Loucy (cell line): ENCODE data around the gene IZUMO1R.

Experiments
- H2AFZ ChIP-seq: fragments of 200-600 bp; sonication (generic); 2 replicates; pipeline ENCODE4 v1.6.0; 2016; ENCODE audit warnings: antibody characterized with exemption, mild to moderate bottlenecking, low read length, moderate library complexity
- H3F3A ChIP-seq: fragments of 200-600 bp; 2 replicates; pipeline ENCODE4 v1.6.0; 2016; ENCODE audit warnings: antibody characterized with exemption, low read depth, mild to moderate bottlenecking
- H3K27me3 ChIP-seq: fragments of 200-600 bp; sonication (generic); 2 replicates; pipeline ENCODE4 v1.6.1; 2014; ENCODE audit warnings: low read length, mild to moderate bottlenecking; ENCODE audit not compliant: insufficient read depth, poor library complexity, severe bottlenecking
- H3K36me3 ChIP-seq: fragments of 200-600 bp; sonication (generic); 2 replicates; pipeline ENCODE4 v1.6.1; 2016; ENCODE audit warnings: low read length; ENCODE audit not compliant: insufficient read depth
- H3K4me1 ChIP-seq: fragments of 200-600 bp; sonication (generic); 2 replicates; pipeline ENCODE4 v1.5.1; 2014; ENCODE audit warnings: low read length, mild to moderate bottlenecking; ENCODE audit not compliant: insufficient read depth, poor library complexity, severe bottlenecking
- H3K4me2 ChIP-seq: fragments of 200-600 bp; sonication (generic); 2 replicates; pipeline ENCODE4 v1.6.0; 2014; ENCODE audit warnings: antibody characterized with exemption, low read length, low read depth, mild to moderate bottlenecking; ENCODE audit not compliant: poor library complexity, severe bottlenecking
- H3K4me3 ChIP-seq: fragments of 200-600 bp; sonication (generic); 2 replicates; pipeline ENCODE4 v1.5.1; 2014; ENCODE audit warnings: low read length, mild to moderate bottlenecking, mixed read lengths; ENCODE audit not compliant: poor library complexity, severe bottlenecking
- H3K79me2 ChIP-seq: fragments of 200-600 bp; sonication (generic); 2 replicates; pipeline ENCODE4 v1.6.1; 2014; ENCODE audit warnings: low read length; ENCODE audit not compliant: insufficient read depth
- H3K9ac ChIP-seq: fragments of 200-600 bp; sonication (generic); 2 replicates; pipeline ENCODE4 v1.6.0; 2014; ENCODE audit warnings: mild to moderate bottlenecking, low read depth, low read length, moderate library complexity; ENCODE audit not compliant: poor library complexity, severe bottlenecking
- H3K9me2 ChIP-seq: fragments of 200-600 bp; sonication (generic); replicated peaks from 2 replicates; pipeline ENCODE4 v1.6.1; 2016; ENCODE audit warnings: low read depth, low read length, mixed read lengths
- H3K9me3 ChIP-seq: fragments of 200-600 bp; sonication (generic); 2 replicates; pipeline ENCODE4 v1.6.1; 2014; ENCODE audit warnings: mild to moderate bottlenecking, antibody characterized with exemption, low read length, low read depth; ENCODE audit not compliant: insufficient read depth
- H4K20me1 ChIP-seq: fragments of 200-600 bp; sonication (generic); 2 replicates; pipeline ENCODE4 v1.6.0; 2014; ENCODE audit warnings: antibody characterized with exemption, low read length, mild to moderate bottlenecking; ENCODE audit not compliant: insufficient read depth, poor library complexity, severe bottlenecking
- CTCF ChIP-seq: fragments of 200-600 bp; sonication (generic); conservative IDR thresholded peaks from 2 replicates; pipeline ENCODE4 v1.5.1; 2014; ENCODE audit warnings: mild to moderate bottlenecking, antibody characterized with exemption, low read length
- EZH2phosphoT487 ChIP-seq: fragments of 200-600 bp; IDR thresholded peaks from 2 replicates; pipeline ENCODE4 v1.6.1; 2018; ENCODE audit warnings: antibody characterized with exemption, mild to moderate bottlenecking, moderate library complexity, borderline replicate concordance

Gene IZUMO1R

GRCh38 chr11:94330789-94331188, 26.4 kb downstream of the IZUMO1R start:
- TF ChIP-seq CTCF: no peak
- TF ChIP-seq EZH2phosphoT487: no peak
- no peak overlapping the region for H3K4me2 ChIP-seq

GRCh38 chr11:94332814-94333213, 28.4 kb downstream of the IZUMO1R start:
- no peak overlapping the region for H3K9ac ChIP-seq

More at GRCh38 chr11:94330789-94331188, 26.4 kb downstream of the IZUMO1R start:
- no peaks in the 10 kb centered on the region for H3K4me1 ChIP-seq
- H3K79me2 ChIP-seq: no peaks in the 10 kb centered on the region
- H3K36me3 ChIP-seq: no peaks in the 10 kb centered on the region
- H4K20me1 ChIP-seq: no peaks in the 10 kb centered on the region
- no peak overlapping the region for H3K4me3 ChIP-seq
- no peaks in the 10 kb centered on the region for H3K9me3 ChIP-seq
- H3K9me2 ChIP-seq: no peaks in the 10 kb centered on the region
- no peaks in the 10 kb centered on the region for H3F3A ChIP-seq
- H3K27me3 ChIP-seq: no peaks in the 10 kb centered on the region
- H2AFZ ChIP-seq: no peak overlapping the region
- no peak overlapping the region for H3K9ac ChIP-seq

GRCh38 chr11:94336033-94336432, 31.7 kb downstream of the IZUMO1R start:
- no peak overlapping the region for H2AFZ ChIP-seq
- TF ChIP-seq CTCF (no peak), EZH2phosphoT487 (no peak)

More at GRCh38 chr11:94332814-94333213, 28.4 kb downstream of the IZUMO1R start:
- H3K4me2 ChIP-seq: no peak overlapping the region
- no peaks in the 10 kb centered on the region for H3K27me3 ChIP-seq
- no peaks in the 10 kb centered on the region for H3K36me3 ChIP-seq
- H3F3A ChIP-seq: no peaks in the 10 kb centered on the region
- H3K4me3 ChIP-seq: no peak overlapping the region
- no peaks in the 10 kb centered on the region for H3K9me3 ChIP-seq
- no peaks in the 10 kb centered on the region for H3K79me2 ChIP-seq
- H3K9me2 ChIP-seq: no peaks in the 10 kb centered on the region
- H4K20me1 ChIP-seq: no peaks in the 10 kb centered on the region
- no peaks in the 10 kb centered on the region for H3K4me1 ChIP-seq
- no peak for TF ChIP-seq CTCF
- no peak for TF ChIP-seq EZH2phosphoT487
- no peak overlapping the region for H2AFZ ChIP-seq

More at GRCh38 chr11:94336033-94336432, 31.7 kb downstream of the IZUMO1R start:
- Histone ChIP-seq H3K9me2 (no peaks in the 10 kb centered on the region), H3K27me3 (no peaks in the 10 kb centered on the region), H3K9ac (no peak overlapping the region), H3K4me2 (no peak overlapping the region), H3K9me3 (no peaks in the 10 kb centered on the region), H4K20me1 (no peaks in the 10 kb centered on the region), H3K4me1 (no peaks in the 10 kb centered on the region), H3K4me3 (no peak overlapping the region), H3K79me2 (no peaks in the 10 kb centered on the region), H3K36me3 (no peaks in the 10 kb centered on the region), H3F3A (no peaks in the 10 kb centered on the region)
